ENCODE measurements around the gene CCDC88C. TPM values are rescaled to one million over a fixed set of nuclear protein-coding genes. Genes with fewer than 3 reads are reported as not detected.

Gene CCDC88C
- total RNA-seq, 1 donor from 2014 or later: 2.8 TPM

- DNase-seq: no peak
- Histone ChIP-seq H3K4me1 (peaks cover 18% of the 10 kb centered on the region), H3K4me3 (no peak overlapping the region), H3K36me3 (peaks cover 8% of the 10 kb centered on the region), H3K27me3 (ENCODE audit: low read depth) (no peaks in the 10 kb centered on the region), H3K9me3 (replicated peaks) (peaks cover 8% of the 10 kb centered on the region), H3K27ac (replicated peaks) (no peak overlapping the region)
- TF ChIP-seq, protein P1, sequence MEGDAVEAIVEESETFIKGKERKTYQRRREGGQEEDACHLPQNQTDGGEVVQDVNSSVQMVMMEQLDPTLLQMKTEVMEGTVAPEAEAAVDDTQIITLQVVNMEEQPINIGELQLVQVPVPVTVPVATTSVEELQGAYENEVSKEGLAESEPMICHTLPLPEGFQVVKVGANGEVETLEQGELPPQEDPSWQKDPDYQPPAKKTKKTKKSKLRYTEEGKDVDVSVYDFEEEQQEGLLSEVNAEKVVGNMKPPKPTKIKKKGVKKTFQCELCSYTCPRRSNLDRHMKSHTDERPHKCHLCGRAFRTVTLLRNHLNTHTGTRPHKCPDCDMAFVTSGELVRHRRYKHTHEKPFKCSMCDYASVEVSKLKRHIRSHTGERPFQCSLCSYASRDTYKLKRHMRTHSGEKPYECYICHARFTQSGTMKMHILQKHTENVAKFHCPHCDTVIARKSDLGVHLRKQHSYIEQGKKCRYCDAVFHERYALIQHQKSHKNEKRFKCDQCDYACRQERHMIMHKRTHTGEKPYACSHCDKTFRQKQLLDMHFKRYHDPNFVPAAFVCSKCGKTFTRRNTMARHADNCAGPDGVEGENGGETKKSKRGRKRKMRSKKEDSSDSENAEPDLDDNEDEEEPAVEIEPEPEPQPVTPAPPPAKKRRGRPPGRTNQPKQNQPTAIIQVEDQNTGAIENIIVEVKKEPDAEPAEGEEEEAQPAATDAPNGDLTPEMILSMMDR (IDR thresholded peaks at IDR 0.05; ENCODE audit: borderline replicate concordance): no peak
- intact Hi-C loops (cut with micrococcal nuclease): loop anchor here (10.0 kb wide), 1 partner anchor 389 kb away; no protein-coding TSS in a partner anchor
These were observed 133.4 kb downstream of the CCDC88C start for GRCh38 chr14:91284146-91284790.

DNA sequence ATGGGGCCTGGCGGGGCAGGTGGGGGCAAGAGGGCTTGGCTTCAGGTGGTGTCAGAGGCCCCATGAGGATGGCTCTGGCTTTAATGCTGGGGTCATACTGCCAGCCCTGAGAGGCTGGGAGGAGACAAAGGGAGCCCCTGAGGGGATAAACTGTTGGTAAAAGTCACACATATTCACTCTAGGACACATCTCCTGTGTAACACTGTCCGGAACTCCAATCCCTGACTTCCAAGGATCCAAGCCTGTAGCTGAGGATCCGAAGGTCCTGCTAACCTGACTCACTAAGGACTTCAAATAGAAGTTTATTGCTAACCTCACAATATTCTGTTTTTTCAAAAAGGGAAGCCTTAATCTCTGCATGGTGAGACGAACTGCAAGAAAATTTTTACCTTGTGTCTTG, 134.0 kb downstream of the CCDC88C start:
- intact Hi-C loops (cut with micrococcal nuclease): loop anchor here (10.0 kb wide), 1 partner anchor 389 kb away; no protein-coding TSS in a partner anchor
- H3K36me3 ChIP-seq: peaks cover 8% of the 10 kb centered on the region

GRCh38 chr14:91282954-91283645, 134.5 kb downstream of the CCDC88C start:
- Histone ChIP-seq H3K36me3 (peaks cover 10% of the 10 kb centered on the region), H3K27me3 (ENCODE audit: low read depth) (no peaks in the 10 kb centered on the region), H3K4me1 (peaks cover 18% of the 10 kb centered on the region), H3K9me3 (replicated peaks) (peaks cover 8% of the 10 kb centered on the region), H3K4me3 (no peak overlapping the region), H3K27ac (replicated peaks) (no peak overlapping the region)
- intact Hi-C loops (cut with micrococcal nuclease): loop anchor here (10.0 kb wide), 1 partner anchor 388 kb away; no protein-coding TSS in a partner anchor
- no peak for DNase-seq
- TF ChIP-seq, protein P1 (IDR thresholded peaks at IDR 0.05; ENCODE audit: borderline replicate concordance): no peak

More for the DNA sequence above, 134.0 kb downstream of the CCDC88C start:
- no peaks in the 10 kb centered on the region for H3K27me3 ChIP-seq (ENCODE audit: low read depth)
- TF ChIP-seq, protein P1 (IDR thresholded peaks at IDR 0.05; ENCODE audit: borderline replicate concordance): no peak
- DNase-seq: no peak
- no peak overlapping the region for H3K4me3 ChIP-seq
- peaks cover 8% of the 10 kb centered on the region for H3K9me3 ChIP-seq (replicated peaks)
- H3K27ac ChIP-seq (replicated peaks): no peak overlapping the region
- peaks cover 18% of the 10 kb centered on the region for H3K4me1 ChIP-seq

DNA sequence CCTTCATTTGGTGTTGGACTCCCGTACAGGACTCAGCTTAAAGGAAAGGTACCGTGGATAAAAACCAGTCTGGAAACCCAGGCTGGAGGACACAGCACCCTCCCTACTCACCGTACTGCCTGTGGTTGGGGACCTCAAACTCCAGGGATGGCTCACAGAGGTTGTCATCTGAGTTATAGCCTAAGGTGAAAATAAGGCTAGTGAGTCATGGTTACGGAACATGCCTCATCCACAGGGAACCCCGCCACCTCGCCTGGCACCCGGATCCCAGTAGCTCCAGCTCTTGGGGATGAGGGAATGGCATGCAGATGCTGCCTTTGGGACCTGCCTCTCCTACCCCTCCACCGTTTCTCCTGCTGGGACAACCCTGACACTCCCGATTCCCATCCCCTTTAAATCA, 136.3 kb downstream of the CCDC88C start:
- H3K36me3 ChIP-seq: peaks cover 19% of the 10 kb centered on the region
- H3K27me3 ChIP-seq (ENCODE audit: low read depth): no peaks in the 10 kb centered on the region
- peaks cover 18% of the 10 kb centered on the region for H3K4me1 ChIP-seq
- no peak overlapping the region for H3K27ac ChIP-seq (replicated peaks)
- TF ChIP-seq, protein P1 (IDR thresholded peaks at IDR 0.05; ENCODE audit: borderline replicate concordance): no peak
- DNase-seq: no peak
- H3K4me3 ChIP-seq: no peak overlapping the region
- intact Hi-C loops (cut with micrococcal nuclease): loop anchor here (10.0 kb wide), 1 partner anchor 387 kb away; no protein-coding TSS in a partner anchor
- peaks cover 8% of the 10 kb centered on the region for H3K9me3 ChIP-seq (replicated peaks)

DNA sequence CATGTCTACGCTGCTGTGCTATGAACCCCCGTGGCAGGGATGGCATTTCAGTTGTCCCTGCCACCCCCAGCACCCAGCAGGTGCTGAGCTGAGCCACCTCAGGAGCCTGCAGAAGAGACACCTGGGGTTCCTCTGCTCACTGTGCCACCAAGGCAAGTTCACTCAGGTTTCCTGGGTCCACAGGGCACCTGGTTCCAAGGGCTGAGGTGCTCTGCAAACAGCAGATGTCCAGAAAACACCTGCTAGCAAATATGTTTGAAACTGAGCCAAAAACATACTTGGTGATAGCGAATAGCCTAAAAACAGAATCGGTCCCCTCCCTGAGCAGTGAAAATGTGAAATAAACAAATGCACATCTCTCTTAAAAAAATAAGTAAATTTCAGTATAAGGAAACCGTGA, 137.5 kb downstream of the CCDC88C start:
- intact Hi-C loops (cut with micrococcal nuclease): loop anchor here (10.0 kb wide), 1 partner anchor 385 kb away; no protein-coding TSS in a partner anchor

More for the DNA sequence above, 137.5 kb downstream of the CCDC88C start:
- Histone ChIP-seq H3K27me3 (ENCODE audit: low read depth) (no peaks in the 10 kb centered on the region), H3K9me3 (replicated peaks) (peaks cover 8% of the 10 kb centered on the region), H3K4me3 (no peak overlapping the region), H3K27ac (replicated peaks) (no peak overlapping the region), H3K36me3 (peaks cover 19% of the 10 kb centered on the region), H3K4me1 (peaks cover 18% of the 10 kb centered on the region)
- DNase-seq: no peak
- TF ChIP-seq, protein P1 (IDR thresholded peaks at IDR 0.05; ENCODE audit: borderline replicate concordance): no peak

Measured in left ventricle myocardium inferior (tissue), 1 donor.